ENCODE measurements around the gene XIRP2.
"Not testable (repeated sequence)": the region's sequence is repeated elsewhere in the genome, so short reads cannot be mapped to it uniquely, and the experiment has no call there.

Gene XIRP2

DNA sequence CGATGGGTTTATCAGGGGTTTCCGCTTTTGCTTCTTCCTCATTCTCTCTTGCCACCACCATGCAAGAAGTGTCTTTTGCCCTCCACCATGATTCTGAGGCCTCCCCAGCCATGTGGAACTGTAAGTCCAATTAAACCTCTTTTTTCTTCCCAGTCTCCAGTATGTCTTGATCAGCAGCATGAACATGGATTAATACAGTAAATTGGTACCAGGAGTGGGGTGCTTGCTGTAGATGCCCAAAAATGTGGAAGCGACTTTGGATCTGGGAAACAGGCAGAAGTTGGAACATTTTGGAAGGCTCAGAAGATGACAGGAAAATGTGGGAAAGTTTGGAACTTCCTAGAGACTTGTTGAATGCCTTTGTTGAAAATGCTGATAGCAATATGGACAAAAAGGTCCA lies 146.7 kb downstream of the XIRP2 start:
- not testable (repeated sequence) for DNase-seq (ENCODE audit: low spot score)

DNA sequence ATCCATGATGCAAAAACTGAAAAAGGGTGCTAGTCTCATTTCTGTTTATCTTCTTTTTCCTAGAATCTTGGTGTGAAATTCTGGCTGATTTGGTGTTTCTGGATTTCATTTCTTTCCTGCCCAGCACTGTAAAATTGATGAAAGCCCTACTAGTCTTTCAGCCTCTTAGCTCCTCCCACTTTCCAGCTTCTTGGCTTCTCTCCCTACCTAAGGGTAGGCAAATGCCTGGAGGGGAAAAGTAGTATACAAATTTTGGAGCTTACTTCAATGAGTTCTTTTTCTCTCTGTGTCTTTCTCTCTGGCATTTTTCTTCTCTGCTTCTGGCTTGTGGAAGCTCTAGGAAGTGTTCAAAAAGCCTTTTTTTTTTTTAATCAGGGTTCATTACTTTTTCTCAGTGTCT lies 160.5 kb downstream of the XIRP2 start:
- no peak for DNase-seq (ENCODE audit: low spot score)

DNA sequence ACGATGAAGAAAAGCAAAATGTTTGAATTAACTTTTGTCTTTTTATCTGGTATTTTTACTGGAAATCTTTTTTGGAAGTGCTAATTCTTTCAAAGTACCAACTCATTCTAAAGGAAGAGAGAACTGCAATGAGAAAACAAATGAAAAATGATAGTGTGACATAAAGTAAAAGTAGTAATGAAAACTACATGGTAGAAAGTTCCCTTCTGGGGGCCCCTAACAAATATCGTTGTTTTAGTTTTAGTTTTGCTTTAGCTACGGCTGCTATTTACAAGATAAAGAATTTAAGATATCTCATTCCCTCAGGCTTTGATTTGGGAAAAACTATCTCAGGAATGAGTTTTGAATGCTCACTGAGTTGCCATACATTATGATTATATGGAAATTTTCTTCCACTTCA lies 161.4 kb downstream of the XIRP2 start:
- no peak for DNase-seq (ENCODE audit: low spot score)

DNA sequence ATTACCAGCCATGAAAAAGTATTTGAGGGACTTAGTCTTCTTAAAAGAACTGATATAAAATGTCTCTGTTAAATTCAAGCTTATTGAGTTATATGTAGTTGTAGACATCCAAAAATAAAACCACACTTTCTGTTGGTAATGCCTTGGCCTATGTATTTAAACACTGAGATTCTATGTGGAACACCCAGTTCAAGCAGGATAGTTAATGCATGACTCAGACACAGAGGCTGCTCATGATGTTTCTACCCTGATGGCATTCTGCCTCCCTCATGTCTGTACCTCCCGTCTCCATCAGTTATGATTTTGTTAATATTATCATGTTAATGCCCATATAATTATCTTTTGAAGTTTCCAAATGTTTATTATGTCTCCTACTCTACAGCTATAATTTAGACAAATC lies 164.5 kb downstream of the XIRP2 start:
- no peak for DNase-seq (ENCODE audit: low spot score)

DNA sequence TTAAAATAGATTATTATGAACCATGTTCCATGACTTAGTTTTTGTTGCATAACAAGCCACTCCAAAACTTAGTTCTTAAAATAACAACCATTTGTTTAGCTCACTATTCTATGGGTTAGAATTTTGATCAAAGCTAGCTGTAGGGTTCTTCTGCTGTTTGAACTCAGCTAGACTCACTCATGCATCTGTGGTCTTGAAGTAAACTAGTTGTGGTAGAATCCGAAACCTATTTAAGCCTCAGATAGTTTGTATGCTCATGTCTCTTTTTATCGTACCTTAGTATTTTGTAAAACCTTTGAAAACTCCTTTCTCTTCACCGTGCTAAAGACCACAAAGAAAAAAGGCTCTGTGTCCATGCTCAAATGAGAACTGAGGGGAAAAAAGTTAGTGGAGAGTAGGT lies 166.6 kb downstream of the XIRP2 start:
- no peak for DNase-seq (ENCODE audit: low spot score)

DNA sequence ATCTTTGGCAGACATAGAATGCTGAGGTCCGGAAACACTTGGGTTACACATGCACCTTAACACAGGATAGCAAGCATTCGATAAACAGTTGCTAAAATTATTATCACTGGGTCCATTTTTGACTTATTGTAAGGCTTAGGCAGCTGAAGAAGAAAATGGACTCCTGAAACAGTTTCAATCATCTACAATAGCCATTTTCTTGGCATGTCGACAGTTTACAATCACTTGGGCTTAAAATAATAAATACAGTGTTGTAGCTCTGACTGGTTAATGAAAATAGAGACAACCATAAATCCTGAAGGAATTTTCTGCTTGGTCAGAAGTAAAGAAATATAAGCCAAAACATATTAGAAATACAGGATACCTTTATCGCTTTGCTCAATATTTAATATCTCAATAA lies 169.2 kb downstream of the XIRP2 start:
- no peak for DNase-seq (ENCODE audit: low spot score)

DNA sequence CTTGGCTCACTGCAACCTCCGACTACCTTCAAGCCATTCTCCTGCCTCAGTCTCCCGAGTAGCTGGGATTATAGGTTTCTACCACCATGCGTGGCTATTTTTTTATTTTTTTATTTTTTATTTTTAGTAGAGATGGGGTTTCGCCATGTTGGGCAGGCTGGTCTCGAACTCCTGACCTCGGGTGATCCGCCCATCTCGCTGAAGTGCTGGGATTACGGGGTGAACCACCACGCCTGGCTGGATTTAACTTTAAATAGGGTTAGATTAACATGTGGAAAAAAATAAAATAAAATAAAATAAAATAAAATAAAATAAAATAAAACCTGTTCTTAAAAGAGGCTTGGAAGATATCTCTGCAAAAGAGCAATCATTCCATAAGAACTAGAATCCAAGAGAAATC lies 170.9 kb downstream of the XIRP2 start:
- no peak for DNase-seq (ENCODE audit: low spot score)

DNA sequence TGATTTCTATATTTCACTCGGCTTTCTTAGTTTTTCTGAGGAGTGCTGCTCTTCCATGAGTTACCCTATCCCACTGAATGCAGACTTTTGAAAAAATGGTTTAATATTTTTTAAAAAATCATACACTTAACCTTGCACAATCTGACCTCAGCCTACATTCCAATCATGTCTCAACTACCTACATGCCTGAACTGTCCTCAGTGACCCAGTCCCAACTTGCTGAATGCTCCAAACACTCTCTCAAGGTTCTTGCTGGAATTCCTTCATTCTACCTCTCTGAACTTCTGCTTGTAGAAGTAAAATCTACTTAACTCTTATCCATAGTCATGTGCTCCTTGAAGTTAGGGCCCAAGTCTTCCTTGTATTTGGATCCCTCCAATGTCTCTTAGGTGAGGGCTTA lies 181.6 kb downstream of the XIRP2 start:
- DNase-seq (ENCODE audit: low spot score), result no peak

DNA sequence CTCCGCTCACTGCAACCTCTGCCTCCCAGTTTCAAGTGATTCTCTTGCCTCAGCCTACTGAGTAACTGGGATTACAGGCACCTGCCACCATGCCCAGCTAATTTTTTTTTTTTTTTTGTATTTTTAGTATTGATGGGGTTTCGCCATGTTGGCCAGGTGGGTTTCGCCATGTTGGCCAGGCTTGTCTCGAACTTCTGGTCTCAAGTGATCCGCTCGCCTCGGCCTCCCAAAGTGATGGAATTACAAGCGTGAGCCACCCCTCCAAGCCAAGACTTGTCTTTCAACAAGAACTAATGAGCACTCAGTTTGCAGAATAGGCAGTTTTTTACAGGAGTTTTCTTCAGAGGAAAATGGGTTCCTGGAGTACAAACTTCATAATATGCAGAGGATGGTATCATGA lies 187.4 kb downstream of the XIRP2 start:
- DNase-seq (ENCODE audit: low spot score), result not testable (repeated sequence)

DNA sequence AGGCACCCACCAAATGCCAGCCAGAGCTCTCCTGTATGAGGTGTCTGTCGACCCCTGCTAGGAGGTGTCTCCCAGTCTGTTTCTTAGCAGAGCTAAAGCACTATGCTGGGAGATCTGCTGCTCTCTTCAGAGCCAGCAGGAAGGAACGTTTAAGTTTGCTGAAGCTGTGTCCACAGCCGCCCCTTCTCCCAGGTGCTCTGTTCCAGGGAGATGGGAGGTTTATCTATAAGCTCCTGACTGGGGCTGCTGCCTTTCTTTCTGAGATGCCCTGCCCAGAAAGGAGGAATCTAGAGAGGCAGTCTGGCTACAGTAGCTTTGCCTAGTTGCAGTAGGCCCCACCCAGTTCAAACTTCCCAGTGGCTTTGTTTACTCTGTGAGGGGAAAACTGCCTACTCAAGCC lies 210.7 kb downstream of the XIRP2 start:
- not testable (repeated sequence) for DNase-seq (ENCODE audit: low spot score)

DNA sequence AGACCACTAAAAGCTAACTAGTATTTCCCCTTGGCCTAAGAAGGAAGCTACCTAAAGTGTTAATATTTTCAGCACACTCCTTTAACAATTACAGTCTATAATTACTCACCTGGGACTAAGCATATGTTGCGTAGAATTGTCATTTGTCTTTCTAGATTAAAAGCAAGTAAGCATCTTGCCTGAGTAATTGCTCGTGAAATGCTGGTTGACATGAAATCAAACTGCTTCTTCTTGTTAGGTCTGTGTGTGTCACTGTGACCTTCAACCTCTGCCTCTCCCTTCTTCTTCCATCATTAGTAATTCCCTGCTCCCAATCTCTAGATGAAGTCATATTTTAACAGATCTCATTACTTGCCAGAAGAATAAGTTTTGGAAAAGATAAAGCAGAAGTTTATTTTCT lies 212.2 kb downstream of the XIRP2 start:
- DNase-seq (ENCODE audit: low spot score), result no peak

DNA sequence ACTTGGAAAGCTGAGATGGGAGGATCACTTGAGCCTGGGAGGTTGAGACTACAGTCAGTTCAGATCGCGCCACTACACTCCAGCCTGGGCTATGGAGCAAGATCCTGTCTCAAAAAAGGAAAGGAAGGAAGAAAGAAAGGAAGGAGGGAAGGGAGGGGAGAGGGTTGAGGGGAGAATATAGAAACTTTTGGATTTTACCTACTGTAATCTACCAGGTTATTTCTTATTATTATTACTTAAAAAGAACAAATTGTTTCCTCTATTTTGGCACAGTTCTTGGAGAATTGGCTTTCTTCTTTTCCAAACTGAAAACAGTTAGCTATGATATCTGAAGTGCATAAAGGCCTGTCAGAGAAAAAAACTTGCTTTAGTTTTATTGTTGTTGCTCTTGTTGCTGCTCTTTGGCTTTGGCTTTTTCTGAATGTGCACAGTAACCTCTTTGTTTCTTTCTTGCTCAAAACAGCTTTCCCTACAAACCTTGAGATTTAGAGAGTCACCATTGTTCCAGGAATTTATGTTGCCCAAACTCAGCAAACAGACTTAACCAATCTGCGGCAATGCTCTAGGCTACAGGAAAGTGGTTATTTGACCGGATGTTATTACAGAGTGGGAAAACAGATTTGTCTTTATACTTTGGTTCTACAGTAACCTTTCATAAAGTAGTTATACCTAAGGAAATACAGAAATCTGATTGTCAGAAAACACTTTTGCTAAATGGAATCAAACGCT lies 214.9 kb downstream of the XIRP2 start:
- no peak for DNase-seq (ENCODE audit: low spot score)

DNA sequence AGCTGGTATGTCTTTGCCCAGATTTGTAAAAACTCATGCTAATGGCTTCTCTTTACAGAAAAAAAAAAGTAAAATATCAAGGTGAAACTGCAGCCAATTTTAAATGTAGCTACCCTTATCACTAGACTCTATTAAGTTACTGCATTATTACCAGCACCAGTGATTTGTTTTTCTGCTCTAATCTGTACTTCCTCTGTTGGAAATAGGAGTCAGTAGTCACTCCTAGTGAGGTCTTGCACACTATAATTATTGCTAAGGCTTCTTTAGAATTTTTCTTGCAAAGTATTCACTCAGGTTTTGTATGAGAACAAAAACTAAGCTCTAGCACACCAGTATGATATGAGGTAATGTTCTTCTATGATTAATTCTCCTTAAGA lies 215.5 kb downstream of the XIRP2 start:
- DNase-seq (ENCODE audit: low spot score), result no peak

DNA sequence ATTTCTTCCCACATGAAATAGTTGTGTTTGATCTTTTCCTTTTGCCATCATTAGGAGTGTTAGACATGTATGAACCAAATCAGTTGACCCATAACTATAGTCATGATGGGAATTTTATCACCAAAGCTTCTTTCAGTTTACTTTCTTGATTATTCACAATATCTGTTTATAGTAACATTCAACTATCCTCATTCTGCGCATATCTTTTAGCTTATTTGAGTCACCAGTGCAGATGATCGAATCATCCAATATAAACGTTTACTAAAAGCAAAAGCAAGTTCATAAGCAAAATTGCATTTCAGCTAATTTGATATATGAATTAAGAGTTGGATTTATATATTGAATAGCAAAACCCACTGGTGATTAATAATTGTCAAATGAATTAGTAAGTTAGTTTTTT lies 216.4 kb downstream of the XIRP2 start:
- no peak for DNase-seq (ENCODE audit: low spot score)

DNA sequence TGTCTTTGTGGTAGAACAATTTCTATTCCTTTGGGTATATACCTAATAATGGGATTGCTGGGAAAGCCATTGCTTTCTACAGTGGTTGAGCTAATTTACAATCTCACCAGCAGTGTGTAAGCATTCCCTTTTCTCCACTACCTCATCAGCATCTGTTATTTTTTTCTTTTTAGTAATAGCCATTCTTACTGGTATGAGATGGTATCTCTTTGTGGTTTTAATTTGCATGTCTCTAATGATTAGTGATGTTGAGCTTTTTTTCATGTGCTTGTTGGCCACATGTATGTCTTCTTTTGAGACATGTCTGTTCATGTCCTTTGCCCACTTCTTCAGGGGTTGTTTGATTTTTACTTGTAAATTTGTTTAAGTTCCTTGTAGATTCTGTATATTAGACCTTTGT lies 221.4 kb downstream of the XIRP2 start:
- not testable (repeated sequence) for DNase-seq (ENCODE audit: low spot score)

DNA sequence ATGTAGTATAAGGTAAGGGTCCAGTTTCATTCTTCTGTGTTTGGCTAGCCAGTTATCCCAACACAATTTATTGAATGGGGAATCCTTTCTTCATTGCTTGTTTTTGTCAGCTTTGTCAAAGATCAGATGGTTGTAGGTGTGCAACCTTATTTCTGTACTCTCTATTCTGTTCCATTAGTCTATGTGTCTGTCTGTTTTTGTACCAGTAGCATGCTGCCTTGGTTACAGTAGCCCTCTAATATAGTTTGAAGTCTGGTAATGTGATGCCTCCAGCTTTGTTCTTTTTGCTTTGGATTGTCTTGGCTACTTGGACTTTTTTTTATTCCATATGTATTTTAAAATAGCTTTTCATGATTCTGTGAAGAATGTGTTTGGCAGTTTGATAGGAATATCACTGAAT lies 222.1 kb downstream of the XIRP2 start:
- no peak for DNase-seq (ENCODE audit: low spot score)

DNA sequence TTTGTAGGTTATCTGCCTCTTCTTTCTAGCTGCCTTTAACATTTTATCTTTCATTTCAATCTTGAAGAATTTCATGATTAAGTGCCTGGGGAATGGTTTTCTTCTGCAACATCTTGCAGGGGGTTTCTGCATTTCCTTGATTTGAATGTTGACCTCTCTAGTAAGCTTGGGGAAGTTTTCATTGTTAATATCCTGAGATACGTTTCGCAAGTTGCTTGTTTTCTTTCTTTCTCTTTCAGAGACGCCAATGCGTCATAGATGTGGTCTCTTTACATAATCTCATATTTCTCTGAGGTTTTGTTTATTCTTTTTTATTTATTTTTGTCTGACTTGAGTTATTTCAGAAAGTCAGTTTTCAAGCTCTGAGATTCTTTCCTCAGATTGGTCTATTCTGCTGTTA lies 225.7 kb downstream of the XIRP2 start:
- DNase-seq (ENCODE audit: low spot score), result no peak

DNA sequence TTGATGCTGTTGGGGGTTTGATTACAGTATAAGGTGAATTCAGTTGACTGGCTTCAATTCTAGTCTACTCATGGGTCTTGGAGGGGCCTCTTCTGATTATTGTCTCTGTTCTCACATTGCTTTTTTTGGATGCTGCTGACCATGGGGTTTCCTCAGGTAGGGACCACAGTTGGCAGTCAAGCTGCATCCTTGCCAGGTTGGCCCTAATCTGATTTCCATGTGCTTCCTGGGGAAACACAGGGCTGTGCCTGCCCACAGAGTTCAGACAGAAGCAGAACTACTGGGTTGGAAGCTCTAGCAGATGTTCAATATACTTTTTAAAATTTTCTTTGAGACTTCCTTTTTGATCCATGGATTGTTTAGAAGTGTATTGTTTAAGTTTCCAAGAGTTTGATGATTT lies 227.3 kb downstream of the XIRP2 start:
- no peak for DNase-seq (ENCODE audit: low spot score)

DNA sequence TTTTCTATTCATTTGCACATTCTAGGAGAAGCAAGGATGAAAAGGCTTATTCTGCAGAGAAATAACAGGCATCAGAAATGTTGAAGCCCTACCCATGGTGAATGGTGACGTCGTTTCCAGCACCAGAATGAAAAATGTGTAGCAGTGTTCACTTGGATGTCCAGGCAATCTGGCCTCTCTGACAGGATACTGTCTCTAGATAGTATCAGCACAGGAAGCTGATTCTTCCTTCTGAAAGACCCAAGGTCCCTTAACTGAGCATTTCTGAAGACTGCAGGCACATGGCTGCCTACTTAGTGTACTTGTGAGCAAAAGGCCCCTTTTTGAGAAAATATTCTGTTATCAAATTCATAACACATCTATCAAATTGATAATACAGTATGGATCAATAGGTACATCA lies 234.1 kb downstream of the XIRP2 start:
- peak; percentile 54 for DNase-seq (ENCODE audit: low spot score)

DNA sequence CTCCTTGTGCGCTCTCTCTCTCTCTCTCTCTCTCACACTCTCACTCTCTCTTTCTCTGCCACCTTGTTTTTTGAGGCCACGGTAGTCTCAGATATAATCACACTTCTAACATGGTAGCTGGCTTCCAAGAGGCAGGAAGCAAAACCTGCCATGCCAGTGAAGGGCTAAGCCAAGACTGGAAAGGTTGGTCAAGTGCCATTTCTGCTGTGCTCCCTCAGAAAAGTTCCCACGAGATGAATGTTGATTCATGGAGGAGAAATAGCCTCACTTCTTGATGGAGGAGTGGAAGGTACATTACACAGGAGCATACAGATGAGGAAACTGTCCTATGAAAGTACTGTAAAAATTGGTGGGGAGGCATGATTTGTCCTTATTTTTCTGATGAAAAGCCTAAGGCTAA lies 237.9 kb downstream of the XIRP2 start:
- no peak for DNase-seq (ENCODE audit: low spot score)

DNA sequence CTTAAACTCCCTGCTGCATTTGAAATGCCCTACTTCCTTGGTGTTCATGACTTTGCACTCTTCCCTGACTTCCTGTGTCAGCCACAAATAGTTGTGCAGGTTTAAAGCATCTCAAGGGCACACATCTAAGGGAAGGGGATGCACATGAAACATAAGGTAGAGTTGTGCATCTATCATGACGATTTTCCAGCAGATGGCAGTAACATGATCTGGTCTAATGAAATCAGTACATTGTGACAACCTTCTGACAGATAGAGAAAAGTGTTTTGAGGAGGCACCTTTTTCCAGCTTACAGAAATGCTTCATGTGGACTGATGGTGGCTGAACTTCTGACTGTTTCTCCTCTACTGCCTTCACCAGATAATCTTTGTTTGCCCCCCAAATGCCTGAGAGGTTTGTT lies 238.9 kb downstream of the XIRP2 start:
- DNase-seq (ENCODE audit: low spot score), result peak; percentile 62

DNA sequence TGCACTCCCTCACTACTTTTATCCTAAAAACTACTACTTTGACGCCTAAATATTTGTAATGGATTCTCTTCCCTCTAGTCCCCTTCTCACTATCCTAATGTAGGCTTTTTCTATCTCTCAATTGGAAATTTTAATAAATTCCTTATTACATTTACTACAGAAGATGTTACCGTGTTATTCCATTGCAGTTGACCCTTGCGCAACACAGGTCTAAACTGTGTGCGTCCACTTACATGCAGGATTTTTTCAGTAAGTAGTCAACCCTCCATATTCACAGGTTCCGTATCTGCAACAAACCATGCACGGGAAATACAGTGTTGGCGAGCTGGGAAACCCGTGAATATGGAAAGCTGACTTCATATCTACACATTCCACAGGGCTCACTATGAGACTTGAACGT lies 239.8 kb downstream of the XIRP2 start:
- DNase-seq (ENCODE audit: low spot score), result no peak

DNA sequence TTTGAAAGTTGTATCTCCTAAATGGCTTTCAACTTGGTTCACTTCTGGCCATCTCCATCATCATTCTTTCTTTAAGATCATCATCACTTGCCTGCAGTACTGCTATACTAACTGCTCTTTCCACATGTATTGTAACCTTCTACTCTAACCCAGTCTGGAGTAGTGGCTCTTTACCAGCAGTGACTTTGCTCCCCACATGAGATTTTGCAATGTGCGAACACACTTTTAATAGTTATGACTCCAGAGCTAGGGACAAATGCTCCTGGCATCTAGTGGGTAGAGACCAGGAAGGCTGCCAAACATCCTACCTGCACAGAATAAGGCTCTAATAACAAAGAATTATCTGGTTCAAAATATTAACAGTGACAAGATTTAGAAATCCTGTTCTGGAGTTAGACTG lies 243.8 kb downstream of the XIRP2 start:
- DNase-seq (ENCODE audit: low spot score), result no peak

DNA sequence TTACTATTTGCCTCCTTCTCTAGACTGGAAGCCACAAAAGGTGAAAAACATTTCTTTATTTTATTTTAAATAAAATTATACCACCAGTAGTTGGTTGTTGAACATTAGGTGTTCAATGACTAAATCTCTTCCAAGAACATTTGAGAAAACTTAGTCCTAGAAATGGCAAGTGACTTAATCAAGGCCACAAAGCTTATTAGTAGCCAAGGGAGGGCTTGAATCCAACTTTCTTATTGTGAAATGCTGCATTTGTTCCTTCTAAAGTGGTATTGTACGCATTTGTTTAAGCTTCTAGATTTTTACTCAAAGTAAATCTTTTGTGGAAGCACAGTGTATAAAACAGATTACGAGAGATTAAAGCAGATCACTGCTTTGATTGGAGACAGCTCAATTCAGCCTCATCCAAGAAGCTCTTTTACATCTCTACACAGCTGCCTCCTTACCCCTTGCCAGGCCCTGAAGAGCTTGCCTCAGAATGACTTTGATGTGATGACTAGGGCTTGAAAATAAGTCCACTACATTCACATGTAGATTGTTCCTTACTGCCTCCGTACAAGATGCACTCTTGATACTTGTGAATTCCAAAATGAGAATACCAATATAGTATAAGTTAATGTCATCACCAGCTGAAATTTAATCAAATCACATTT lies 244.8 kb downstream of the XIRP2 start:
- DNase-seq (ENCODE audit: low spot score), result no peak
